Gastrocnemius medialis (tissue), 4 donors: ENCODE results near the gene MAPK1.

Experiments used
- CTCF ChIP-seq, 5 experiments: fragments of 450-650 bp in 3 of 5; fragments of 200-600 bp in 2 of 5; sonication (generic) in 2 of 5; IDR thresholded peaks in 4 of 5; conservative IDR thresholded peaks in 1 of 5; 1 replicate in 4 of 5; 2 replicates in 1 of 5; pipeline ENCODE4 v1.5.1; 2016 to 2019; ENCODE audit warnings: antibody characterized with exemption in 5 of 5, mild to moderate bottlenecking in 3 of 5, moderate library complexity in 3 of 5
- POLR2A ChIP-seq, 2 donors: fragments of 450-650 bp; IDR thresholded peaks; one replicate each; pipeline ENCODE4 v1.6.1; 2017; ENCODE audit warnings: antibody characterized with exemption in 2 of 2, mild to moderate bottlenecking in 2 of 2, moderate library complexity in 2 of 2

- peak; percentile 94 to 95 for TF ChIP-seq POLR2A (IDR thresholded peaks at IDR 0.05)
- peak in 4 of 5 experiments; percentile 26 to 49 (median 42) for TF ChIP-seq CTCF (IDR thresholded peaks at IDR 0.05 in 4 of 5, conservative IDR thresholded peaks at IDR 0.05 in 1 of 5)
These were observed at the start of gene MAPK1 for GRCh38 chr22:21867528-21868266.
